OCI-LY7 (cell line): Measurements from ENCODE around the gene LRCH3. TPM values are rescaled to one million over a fixed set of nuclear protein-coding genes. Genes with fewer than 3 reads are reported as not detected.

Experiments used
- BruUV-seq: library from RNA; stranded (reverse); fragments of 400-500 nt; replicated peaks from 2 replicates; lab custom pipeline; 2021; lab: Mats Ljungman, UMichigan
- CTCF ChIA-PET: fragments of 300-600 bp; sonication (Branson Sonifier 250); formaldehyde crosslinking; loops from one replicate; lab custom pipeline; 2022; ENCODE audit warnings: antibody characterized with exemption; ENCODE audit not compliant: unreplicated experiment; lab: Charles Lee
- POLR2A ChIA-PET: fragments of 300-600 bp; sonication (Branson Sonifier 250); formaldehyde crosslinking; loops from one replicate; lab custom pipeline; 2022; ENCODE audit warnings: antibody characterized with exemption; lab: Charles Lee
- DNase-seq: peaks from one replicate; pipeline ENCODE4 v3.0.0-alpha.2; 2015; ENCODE audit warnings: low spot score
- H2AFZ ChIP-seq: fragments of 200-600 bp; sonication (generic), shearing (Covaris generic); 2 replicates; pipeline ENCODE4 v1.6.1; 2014; ENCODE audit warnings: mild to moderate bottlenecking, antibody characterized with exemption, low read length, moderate library complexity
- H3K27ac ChIP-seq: fragments of 200-600 bp; sonication (generic); 2 replicates; pipeline ENCODE4 v1.5.1; 2014; ENCODE audit warnings: mixed run types, low read depth, mild to moderate bottlenecking, moderate library complexity, low read length, inconsistent platforms; ENCODE audit not compliant: poor library complexity, severe bottlenecking
- H3K36me3 ChIP-seq: fragments of 200-600 bp; sonication (generic); 2 replicates; pipeline ENCODE4 v1.6.1; 2014; ENCODE audit warnings: mild to moderate bottlenecking, antibody characterized with exemption, low read length, moderate library complexity, mixed read lengths; ENCODE audit not compliant: insufficient read depth
- H3K4me1 ChIP-seq: fragments of 200-600 bp; sonication (generic); 2 replicates; pipeline ENCODE4 v1.5.1; 2014; ENCODE audit warnings: mild to moderate bottlenecking, low read length; ENCODE audit not compliant: insufficient read depth, poor library complexity, severe bottlenecking
- H3K4me2 ChIP-seq: fragments of 200-600 bp; sonication (generic); 2 replicates; pipeline ENCODE4 v1.6.1; 2014; ENCODE audit warnings: mild to moderate bottlenecking, low read length
- H3K4me3 ChIP-seq: fragments of 200-600 bp; sonication (generic); 2 replicates; pipeline ENCODE4 v1.5.1; 2014; ENCODE audit warnings: mild to moderate bottlenecking, low read depth, low read length; ENCODE audit not compliant: poor library complexity, severe bottlenecking
- H3K79me2 ChIP-seq: fragments of 200-600 bp; sonication (generic); 2 replicates; pipeline ENCODE4 v1.6.1; 2016; ENCODE audit warnings: low read depth, mild to moderate bottlenecking, low read length, moderate library complexity, mixed read lengths; ENCODE audit not compliant: insufficient read depth
- H3K9me2 ChIP-seq: fragments of 200-600 bp; sonication (generic); 2 replicates; pipeline ENCODE4 v1.6.1; 2016; ENCODE audit warnings: mild to moderate bottlenecking, low read length, mixed read lengths; ENCODE audit not compliant: insufficient read depth
- H3K9me3 ChIP-seq: fragments of 200-600 bp; sonication (generic); 2 replicates; pipeline ENCODE4 v1.6.1; 2014; ENCODE audit warnings: mild to moderate bottlenecking, mixed run types, low read length, mixed read lengths
- H4K20me1 ChIP-seq: fragments of 200-600 bp; sonication (generic); 2 replicates; pipeline ENCODE4 v1.6.1; 2014; ENCODE audit warnings: mild to moderate bottlenecking, antibody characterized with exemption, low read length, moderate library complexity, mixed read lengths; ENCODE audit not compliant: insufficient read depth
- EZH2phosphoT487 ChIP-seq: fragments of 200-600 bp; sonication (generic); IDR thresholded peaks from 2 replicates; pipeline ENCODE4 v1.6.1; 2018; ENCODE audit warnings: low read depth, borderline replicate concordance, mild to moderate bottlenecking, mixed run types, antibody characterized with exemption, low read length, moderate library complexity, mixed read lengths
- intact Hi-C: fragments of 100-400 bp; cut with micrococcal nuclease; formaldehyde crosslinking; loops from one replicate; pipeline ENCODE4 v1.10.0; 2022; ENCODE audit not compliant: unreplicated experiment
- total RNA-seq, 2 experiments: library from RNA; depleted of rRNA in 1 of 2; stranded (reverse); fragments of >200 nt in 1 of 2; shearing (Covaris generic) in 1 of 2; gene quantifications; 2 replicates each; pipeline ENCODE4 v1.2.3, GENCODE V29; 2014 to 2022
- TF ChIP-seq, protein P1 (sequence below): fragments of 200-600 bp; sonication (generic); conservative IDR thresholded peaks from 2 replicates; pipeline ENCODE4 v1.5.1; 2014; ENCODE audit warnings: mild to moderate bottlenecking, antibody characterized with exemption, low read length, moderate library complexity, mixed read lengths

Gene LRCH3
- total RNA-seq, 2 experiments from 2014 or later, result 39.0 to 52.6 TPM

DNA sequence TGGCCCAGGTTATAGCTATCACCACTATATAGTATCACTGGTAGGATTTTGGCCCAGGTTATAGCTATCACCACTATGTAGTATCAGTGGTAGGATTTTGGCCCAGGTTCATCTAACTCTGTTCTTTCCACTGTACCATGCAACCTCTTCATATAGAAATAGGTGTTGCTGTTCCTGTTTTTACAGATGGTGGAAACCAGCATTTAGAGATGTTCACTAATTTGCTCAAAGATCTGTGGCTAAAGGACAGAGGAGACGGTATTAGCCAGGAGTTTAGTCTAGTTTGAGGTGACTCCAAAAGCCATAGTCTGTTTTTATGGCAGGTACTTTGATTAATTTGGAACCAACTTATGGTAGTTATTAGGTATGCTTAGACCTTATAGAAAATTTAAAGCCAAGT is 3.1 kb downstream of the LRCH3 start:
- CTCF ChIA-PET, result no interaction called here
- intact Hi-C loops, result no loop called here
- Histone ChIP-seq H3K79me2 (peaks cover 64% of the 10 kb centered on the region), H3K36me3 (no peaks in the 10 kb centered on the region), H3K9me2 (no peaks in the 10 kb centered on the region), H3K4me3 (peak overlapping the region; percentile 18), H3K4me1 (peaks cover 50% of the 10 kb centered on the region), H2AFZ (no peak overlapping the region), H3K27ac (no peak overlapping the region), H3K4me2 (peak overlapping the region; percentile 69), H3K9me3 (no peaks in the 10 kb centered on the region), H4K20me1 (peaks cover 14% of the 10 kb centered on the region; the same call in 1 of the 2 replicates)
- no TSS peak for BruUV-seq
- POLR2A ChIA-PET, result interaction anchor here (1.2 to 3.0 kb wide), 3 partner anchors 10 to 68 kb away, joined by 3 to 11 read pairs (median 5); no protein-coding TSS in a partner anchor
- DNase-seq, result peak; percentile 48
- TF ChIP-seq, protein P1, sequence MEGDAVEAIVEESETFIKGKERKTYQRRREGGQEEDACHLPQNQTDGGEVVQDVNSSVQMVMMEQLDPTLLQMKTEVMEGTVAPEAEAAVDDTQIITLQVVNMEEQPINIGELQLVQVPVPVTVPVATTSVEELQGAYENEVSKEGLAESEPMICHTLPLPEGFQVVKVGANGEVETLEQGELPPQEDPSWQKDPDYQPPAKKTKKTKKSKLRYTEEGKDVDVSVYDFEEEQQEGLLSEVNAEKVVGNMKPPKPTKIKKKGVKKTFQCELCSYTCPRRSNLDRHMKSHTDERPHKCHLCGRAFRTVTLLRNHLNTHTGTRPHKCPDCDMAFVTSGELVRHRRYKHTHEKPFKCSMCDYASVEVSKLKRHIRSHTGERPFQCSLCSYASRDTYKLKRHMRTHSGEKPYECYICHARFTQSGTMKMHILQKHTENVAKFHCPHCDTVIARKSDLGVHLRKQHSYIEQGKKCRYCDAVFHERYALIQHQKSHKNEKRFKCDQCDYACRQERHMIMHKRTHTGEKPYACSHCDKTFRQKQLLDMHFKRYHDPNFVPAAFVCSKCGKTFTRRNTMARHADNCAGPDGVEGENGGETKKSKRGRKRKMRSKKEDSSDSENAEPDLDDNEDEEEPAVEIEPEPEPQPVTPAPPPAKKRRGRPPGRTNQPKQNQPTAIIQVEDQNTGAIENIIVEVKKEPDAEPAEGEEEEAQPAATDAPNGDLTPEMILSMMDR, result no peak
- TF ChIP-seq EZH2phosphoT487, result no peak

DNA sequence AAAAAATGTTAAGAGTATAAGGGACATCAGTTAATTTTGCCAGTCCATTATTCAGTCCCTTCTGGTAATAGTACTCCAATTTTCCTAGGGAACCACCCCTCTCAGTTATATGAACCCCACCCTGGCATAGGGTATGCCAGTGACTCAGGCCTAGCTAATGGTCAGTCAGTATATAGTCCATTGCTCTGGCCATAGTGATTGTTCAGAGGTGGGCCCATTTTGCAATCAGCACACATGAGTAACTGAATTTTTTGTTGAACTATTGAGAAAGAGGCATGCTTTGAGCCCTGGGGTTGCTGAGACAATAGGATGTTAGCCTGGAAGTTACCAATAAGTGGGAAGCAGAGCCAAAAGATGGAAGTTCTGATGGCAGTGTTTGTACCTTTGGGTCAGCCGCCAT is 4.1 kb downstream of the LRCH3 start:
- Histone ChIP-seq H3K4me3 (no peak overlapping the region), H3K79me2 (peaks cover 69% of the 10 kb centered on the region), H3K9me3 (no peaks in the 10 kb centered on the region), H3K9me2 (no peaks in the 10 kb centered on the region), H3K4me1 (peaks cover 41% of the 10 kb centered on the region), H3K27ac (no peak overlapping the region), H3K4me2 (no peak overlapping the region), H3K36me3 (no peaks in the 10 kb centered on the region), H4K20me1 (peaks cover 15% of the 10 kb centered on the region; the same call in 1 of the 2 replicates), H2AFZ (no peak overlapping the region)
- BruUV-seq, result TSS peak; percentile 31
- DNase-seq, result no peak
- TF ChIP-seq, protein P1, result no peak
- no peak for TF ChIP-seq EZH2phosphoT487
- ChIA-PET CTCF (no interaction called here), POLR2A (interaction anchor here (1.1 to 3.0 kb wide), 3 partner anchors 8 to 15 kb away, joined by 3 to 11 read pairs (median 5); no protein-coding TSS in a partner anchor)
- intact Hi-C loops, result no loop called here

DNA sequence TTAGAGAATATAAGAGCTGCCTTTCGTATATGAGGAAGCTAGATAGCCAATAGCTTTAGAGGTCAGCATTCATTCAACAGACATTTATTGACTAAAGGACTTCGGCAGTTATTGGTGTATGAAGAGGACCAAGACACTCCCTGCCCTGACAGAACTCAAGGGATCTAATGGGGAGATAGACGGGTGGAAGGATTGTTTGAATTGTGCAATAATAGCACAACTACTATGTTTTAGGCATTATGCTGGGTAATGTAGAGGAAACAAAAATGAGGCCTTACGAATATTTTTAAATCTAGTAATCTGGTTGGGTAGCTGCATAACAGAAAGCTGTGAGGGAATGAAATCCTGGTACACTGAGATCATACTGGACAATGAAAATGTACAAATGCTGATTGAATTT is 5.0 kb downstream of the LRCH3 start:
- no peaks in the 10 kb centered on the region for H3K36me3 ChIP-seq
- H3K79me2 ChIP-seq, result peaks cover 74% of the 10 kb centered on the region
- H4K20me1 ChIP-seq, result peaks cover 15% of the 10 kb centered on the region; the same call in 1 of the 2 replicates
- H3K4me2 ChIP-seq, result no peak overlapping the region
- no peak for DNase-seq
- intact Hi-C loops, result no loop called here
- H3K9me3 ChIP-seq, result no peaks in the 10 kb centered on the region
- H3K4me3 ChIP-seq, result no peak overlapping the region
- peaks cover 38% of the 10 kb centered on the region for H3K4me1 ChIP-seq
- H3K27ac ChIP-seq, result no peak overlapping the region
- no TSS peak for BruUV-seq
- TF ChIP-seq, protein P1, result no peak
- TF ChIP-seq EZH2phosphoT487, result no peak
- ChIA-PET CTCF (no interaction called here), POLR2A (interaction anchor here (0.5 to 1.5 kb wide), 6 partner anchors 9 to 199 kb away, joined by 3 to 5 read pairs (median 4); no protein-coding TSS in a partner anchor)
- no peak overlapping the region for H2AFZ ChIP-seq
- H3K9me2 ChIP-seq, result no peaks in the 10 kb centered on the region
